Measurements from ENCODE around the gene CCR7.

Gene CCR7

DNA sequence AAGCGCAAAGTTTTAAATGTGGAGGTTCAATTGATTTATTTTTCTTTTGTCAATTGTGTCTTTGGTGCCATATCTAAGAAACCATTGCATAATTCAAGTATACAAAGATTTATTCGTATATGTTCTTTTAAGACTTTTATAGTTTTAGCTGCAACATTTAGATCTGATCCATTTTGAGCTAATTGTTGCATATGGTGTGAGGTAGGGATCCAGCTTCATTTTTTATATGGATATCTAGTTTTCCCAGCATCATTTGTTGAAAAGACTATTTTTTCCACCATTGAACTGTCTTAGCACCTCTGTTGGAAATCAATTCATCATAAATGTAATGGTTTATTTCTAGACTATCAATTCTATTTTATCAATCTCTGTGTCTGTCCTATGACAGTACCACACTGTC lies 2.1 kb upstream of the CCR7 start:
- Histone ChIP-seq H3K4me1 (no peaks in the 10 kb centered on the region), H3K36me3 (no peaks in the 10 kb centered on the region), H3K27ac (no peak overlapping the region), H3K27me3 (peaks cover 0 to 36% of the 10 kb centered on the region in 2 donors), H3K9me3 (no peaks in the 10 kb centered on the region), H3K4me3 (no peak overlapping the region)
- TF ChIP-seq, protein P1, sequence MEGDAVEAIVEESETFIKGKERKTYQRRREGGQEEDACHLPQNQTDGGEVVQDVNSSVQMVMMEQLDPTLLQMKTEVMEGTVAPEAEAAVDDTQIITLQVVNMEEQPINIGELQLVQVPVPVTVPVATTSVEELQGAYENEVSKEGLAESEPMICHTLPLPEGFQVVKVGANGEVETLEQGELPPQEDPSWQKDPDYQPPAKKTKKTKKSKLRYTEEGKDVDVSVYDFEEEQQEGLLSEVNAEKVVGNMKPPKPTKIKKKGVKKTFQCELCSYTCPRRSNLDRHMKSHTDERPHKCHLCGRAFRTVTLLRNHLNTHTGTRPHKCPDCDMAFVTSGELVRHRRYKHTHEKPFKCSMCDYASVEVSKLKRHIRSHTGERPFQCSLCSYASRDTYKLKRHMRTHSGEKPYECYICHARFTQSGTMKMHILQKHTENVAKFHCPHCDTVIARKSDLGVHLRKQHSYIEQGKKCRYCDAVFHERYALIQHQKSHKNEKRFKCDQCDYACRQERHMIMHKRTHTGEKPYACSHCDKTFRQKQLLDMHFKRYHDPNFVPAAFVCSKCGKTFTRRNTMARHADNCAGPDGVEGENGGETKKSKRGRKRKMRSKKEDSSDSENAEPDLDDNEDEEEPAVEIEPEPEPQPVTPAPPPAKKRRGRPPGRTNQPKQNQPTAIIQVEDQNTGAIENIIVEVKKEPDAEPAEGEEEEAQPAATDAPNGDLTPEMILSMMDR (IDR thresholded peaks at IDR 0.05) = no peak
- DNase-seq = no peak
- intact Hi-C loops (cut with DNase I; ENCODE audit: low total_unique reads) = loop anchor here (10.0 kb wide), 1 partner anchor 263 kb away; the partner anchor contains the start of gene RARA

DNA sequence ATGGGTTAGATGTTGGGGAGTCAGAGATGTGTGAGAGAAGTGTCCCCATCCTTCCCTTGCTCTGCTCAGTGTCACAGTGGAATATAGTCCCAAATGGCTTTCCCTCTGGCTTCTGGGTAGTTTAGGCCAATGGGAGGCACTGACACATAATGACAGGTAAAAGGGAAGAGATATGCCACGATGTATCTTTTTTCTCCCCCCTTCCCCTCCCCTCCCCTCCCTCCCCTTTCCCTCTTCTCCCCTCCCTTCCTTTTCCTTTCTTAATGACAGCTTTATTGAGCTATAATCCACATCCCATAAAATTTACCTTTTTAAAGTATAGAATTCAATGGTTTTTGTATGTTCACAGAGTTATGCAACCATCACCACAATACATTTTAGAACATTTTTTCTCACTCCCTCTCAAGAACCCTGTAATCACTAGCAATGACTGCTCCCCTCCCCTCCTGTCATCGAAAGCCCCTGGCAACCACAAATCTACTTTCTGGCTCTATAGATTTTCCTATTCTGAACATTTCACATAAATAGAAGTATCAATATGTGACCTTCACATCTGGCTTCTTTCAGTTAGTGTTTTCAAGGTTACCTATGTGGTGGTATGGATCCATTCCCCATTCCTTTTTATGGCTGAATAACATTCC lies 617 bp upstream of the CCR7 start:
- H3K4me3 ChIP-seq = no peak overlapping the region

DNA sequence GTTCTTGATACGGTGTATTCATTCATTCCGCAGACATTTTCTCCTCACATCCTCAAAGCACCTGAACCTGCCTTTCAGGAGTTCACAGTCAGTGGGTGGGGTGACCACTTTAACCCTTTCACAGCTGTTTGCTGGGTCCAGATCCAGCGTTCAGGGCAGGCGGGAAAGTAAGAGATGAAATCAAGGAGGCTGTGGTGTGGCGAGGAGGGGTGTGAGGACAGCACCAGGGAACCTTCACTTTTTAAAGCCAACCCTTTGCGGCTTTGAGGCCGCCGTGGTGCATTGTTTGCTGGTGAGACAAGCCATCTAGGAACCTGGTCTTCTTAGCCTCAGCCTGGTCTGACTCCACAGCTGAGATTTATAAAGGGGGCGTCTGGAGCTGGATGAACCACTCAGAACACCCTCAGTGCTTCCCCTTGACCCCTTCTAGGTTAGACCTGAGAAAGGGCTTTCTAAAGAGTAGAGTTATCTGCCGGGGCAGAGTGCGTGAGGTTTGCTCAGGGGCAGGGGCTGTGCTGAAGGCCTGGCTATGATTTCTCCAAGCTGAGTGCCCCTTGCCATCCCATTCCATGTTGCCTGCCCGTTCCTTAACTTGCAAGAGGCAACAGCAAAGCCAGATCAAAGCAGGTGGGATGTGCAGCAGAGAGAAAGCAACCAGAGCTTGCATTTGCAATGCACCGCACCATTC lies 933 bp downstream of the CCR7 start:
- TF ChIP-seq, protein P1 (IDR thresholded peaks at IDR 0.05) = no peak
- intact Hi-C loops (cut with DNase I; ENCODE audit: low total_unique reads) = loop anchor here (10.0 kb wide), 1 partner anchor 260 kb away; the partner anchor contains the start of gene RARA
- no peak overlapping the region for H3K4me3 ChIP-seq
- no peak overlapping the region for H3K27ac ChIP-seq
- peaks cover 0 to 30% of the 10 kb centered on the region in 2 donors for H3K27me3 ChIP-seq
- H3K9me3 ChIP-seq = no peaks in the 10 kb centered on the region
- no peaks in the 10 kb centered on the region for H3K36me3 ChIP-seq
- peaks cover 0 to 12% (median 5%) of the 10 kb centered on the region in 4 donors for H3K4me1 ChIP-seq
- peak in 1 of 2 donors; percentile 51 for DNase-seq

More for the DNA sequence above, 617 bp upstream of the CCR7 start:
- TF ChIP-seq, protein P1 (IDR thresholded peaks at IDR 0.05) = no peak
- Histone ChIP-seq H3K4me1 (no peaks in the 10 kb centered on the region), H3K27ac (no peak overlapping the region), H3K36me3 (no peaks in the 10 kb centered on the region), H3K9me3 (no peaks in the 10 kb centered on the region), H3K27me3 (peaks cover 0 to 36% of the 10 kb centered on the region in 2 donors)
- intact Hi-C loops (cut with DNase I; ENCODE audit: low total_unique reads) = loop anchor here (10.0 kb wide), 1 partner anchor 261 kb away; the partner anchor contains the start of gene RARA
- no peak for DNase-seq

DNA sequence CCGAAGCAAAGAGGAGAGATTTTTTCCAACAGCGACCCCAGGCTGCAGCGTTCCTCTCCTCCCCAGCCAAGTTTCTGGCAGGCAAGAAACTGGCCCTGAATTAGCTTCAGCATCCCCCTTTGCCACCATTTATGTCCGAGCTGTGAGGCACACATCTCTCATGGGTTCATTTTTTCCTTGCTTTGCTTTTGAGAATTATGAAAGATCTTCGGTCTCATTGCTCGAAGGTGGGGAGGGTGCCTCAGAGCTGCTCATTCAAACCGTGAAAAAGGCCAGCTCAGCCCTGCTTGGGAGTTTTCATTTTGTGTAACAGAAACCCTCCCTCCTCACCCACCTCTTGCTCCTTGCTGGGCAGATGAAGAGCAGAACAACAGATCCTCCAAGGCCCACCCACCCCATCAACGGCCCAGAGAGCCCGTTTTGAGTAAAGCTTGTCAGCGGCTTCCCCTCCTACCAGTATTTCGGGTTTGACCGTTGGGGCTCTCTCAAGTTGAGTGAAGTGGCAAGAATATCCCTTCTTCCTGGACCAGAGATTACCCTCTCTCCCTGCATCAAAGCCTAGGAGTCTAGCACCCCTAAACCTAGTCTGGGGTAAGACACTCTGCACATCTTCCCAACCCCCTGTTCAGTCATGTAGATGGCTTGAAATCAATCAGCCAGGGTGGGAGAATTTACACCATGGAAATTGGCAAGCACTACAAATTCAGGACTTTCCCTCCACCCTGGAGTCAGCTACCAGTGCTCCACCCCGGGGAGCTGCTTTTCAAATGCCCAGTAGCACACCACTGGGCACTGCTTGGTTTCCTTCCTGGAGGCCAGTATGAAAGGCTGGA lies 1.8 kb downstream of the CCR7 start:
- no peak overlapping the region for H3K27ac ChIP-seq
- TF ChIP-seq, protein P1 (IDR thresholded peaks at IDR 0.05) = no peak
- H3K27me3 ChIP-seq = peaks cover 0 to 21% of the 10 kb centered on the region in 2 donors
- no peaks in the 10 kb centered on the region for H3K9me3 ChIP-seq
- intact Hi-C loops (cut with DNase I; ENCODE audit: low total_unique reads) = loop anchor here (10.0 kb wide), 1 partner anchor 259 kb away; the partner anchor contains the start of gene RARA
- no peak overlapping the region for H3K4me3 ChIP-seq
- peak in 1 of 2 donors; percentile 53 for DNase-seq
- H3K4me1 ChIP-seq = peaks cover 0 to 19% (median 6%) of the 10 kb centered on the region in 4 donors
- no peaks in the 10 kb centered on the region for H3K36me3 ChIP-seq

DNA sequence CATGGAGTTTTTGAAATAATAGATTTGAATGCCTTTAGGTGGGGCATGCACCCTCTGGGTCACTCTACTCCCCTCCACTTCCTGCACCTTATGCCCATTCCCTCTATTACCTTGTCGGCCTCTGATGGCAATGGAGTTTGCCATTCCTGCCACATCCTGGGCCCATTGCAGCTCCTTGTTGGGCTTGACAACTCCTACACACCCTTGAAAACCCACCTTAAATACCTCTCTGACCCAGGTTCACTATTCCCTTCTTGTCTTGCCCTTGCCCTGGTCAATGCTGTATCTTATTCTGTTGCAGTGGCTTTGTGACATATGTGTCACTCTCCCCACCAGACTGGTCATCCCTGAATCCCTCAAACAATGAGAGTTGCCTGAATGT lies 2.4 kb downstream of the CCR7 start:
- no peaks in the 10 kb centered on the region for H3K36me3 ChIP-seq
- H3K27me3 ChIP-seq = peaks cover 0 to 17% of the 10 kb centered on the region in 2 donors
- no peak overlapping the region for H3K4me3 ChIP-seq
- TF ChIP-seq, protein P1 (IDR thresholded peaks at IDR 0.05) = no peak
- intact Hi-C loops (cut with DNase I; ENCODE audit: low total_unique reads) = loop anchor here (10.0 kb wide), 1 partner anchor 258 kb away; the partner anchor contains the start of gene RARA
- H3K4me1 ChIP-seq = peaks cover 0 to 21% (median 6%) of the 10 kb centered on the region in 4 donors
- DNase-seq = no peak
- no peak overlapping the region for H3K27ac ChIP-seq
- no peaks in the 10 kb centered on the region for H3K9me3 ChIP-seq
